Activated CD8-positive, alpha-beta memory T cell treated with anti-CD3 and anti-CD28 coated beads, Interleukin-2, amount 10 ng/mL, durations not matched to agents 7 days and 5 days (primary cell): ENCODE results near the gene CLPTM1L. TPM values are rescaled to one million over a fixed set of nuclear protein-coding genes. Genes with fewer than 3 reads are reported as not detected.

Source experiments
- ATAC-seq: fragments of 150-1000 bp; cut with Tn5 transposase; one replicate; pipeline ENCODE4 v1.10.0; 2021; ENCODE audit warnings: moderate library complexity
- CTCF ChIA-PET: fragments of 350-600 bp; sonication (Branson Sonifier 250); formaldehyde crosslinking; loops from one replicate; lab custom pipeline; 2021; ENCODE audit warnings: antibody characterized with exemption; lab: Charles Lee
- DNase-seq: peaks from one replicate; pipeline ENCODE4 v3.0.0-alpha.2; 2020
- H3K27ac Mint-ChIP-seq: one replicate; pipeline ENCODE4 v1.8.0; 2021; ENCODE audit warnings: mild to moderate bottlenecking, mixed read lengths
- H3K27me3 Mint-ChIP-seq: one replicate; pipeline ENCODE4 v1.8.0; 2021; ENCODE audit warnings: mixed read lengths
- H3K36me3 Mint-ChIP-seq: one replicate; pipeline ENCODE4 v1.8.0; 2021; ENCODE audit warnings: mild to moderate bottlenecking, mixed read lengths
- H3K4me1 Mint-ChIP-seq: one replicate; pipeline ENCODE4 v1.8.0; 2021; ENCODE audit warnings: mixed read lengths
- H3K4me3 Mint-ChIP-seq: one replicate; pipeline ENCODE4 v1.8.0; 2021; ENCODE audit warnings: mild to moderate bottlenecking, moderate library complexity, mixed read lengths
- H3K9me3 Mint-ChIP-seq: one replicate; pipeline ENCODE4 v1.8.0; 2022; ENCODE audit warnings: low read depth, mixed read lengths
- total RNA-seq, 2 experiments: library from RNA; stranded (reverse); gene quantifications; one replicate each; pipeline ENCODE4 v1.2.3, GENCODE V29; 2021

The CLPTM1L gene
- 100 to 1,000 TPM; 107 to 115 TPM for total RNA-seq

GRCh38 chr5:1344975-1345838, at the start of gene CLPTM1L:
CLPTM1L (minus strand) TSS chr5:1345099; CDS start chr5:1344841, 258 bp downstream.
- peak within 1 kb of the TSS; percentile 83 for H3K4me3 Mint-ChIP-seq
- H3K9me3 Mint-ChIP-seq: no peaks in the 10 kb centered on the region
- ATAC-seq (peak; percentile 96), DNase-seq (peak; percentile 90)
- CTCF ChIA-PET: interaction anchor here (1.1 to 2.4 kb wide), 5 partner anchors 13 to 299 kb away, joined by 3 to 13 read pairs (median 4); no protein-coding TSS in a partner anchor
- peaks cover 33% of the 10 kb centered on the region for H3K4me1 Mint-ChIP-seq
- H3K27me3 Mint-ChIP-seq: peaks cover 2% of the 10 kb centered on the region
- H3K36me3 Mint-ChIP-seq: peaks cover 21% of the 10 kb centered on the region
- peak within 1 kb of the TSS; percentile 80 for H3K27ac Mint-ChIP-seq

- CTCF ChIA-PET: no interaction called here
- no peak overlapping the region for H3K4me3 Mint-ChIP-seq
- peaks cover 11% of the 10 kb centered on the region for H3K27me3 Mint-ChIP-seq
- ATAC-seq (no peak), DNase-seq (no peak)
- no peak overlapping the region for H3K27ac Mint-ChIP-seq
- H3K9me3 Mint-ChIP-seq: no peaks in the 10 kb centered on the region
- no peaks in the 10 kb centered on the region for H3K4me1 Mint-ChIP-seq
- H3K36me3 Mint-ChIP-seq: no peaks in the 10 kb centered on the region
Measured at GRCh38 chr5:1393571-1394501, 48.9 kb upstream of the CLPTM1L start.

GRCh38 chr5:1392801-1393565, 48.1 kb upstream of the CLPTM1L start:
- H3K4me1 Mint-ChIP-seq: no peaks in the 10 kb centered on the region
- H3K9me3 Mint-ChIP-seq: no peaks in the 10 kb centered on the region
- H3K27ac Mint-ChIP-seq: no peak overlapping the region
- ATAC-seq (no peak), DNase-seq (no peak)
- no peak overlapping the region for H3K4me3 Mint-ChIP-seq
- peaks cover 9% of the 10 kb centered on the region for H3K27me3 Mint-ChIP-seq
- H3K36me3 Mint-ChIP-seq: no peaks in the 10 kb centered on the region
- CTCF ChIA-PET: no interaction called here

- ATAC-seq: no peak
- no peak overlapping the region for H3K27ac Mint-ChIP-seq
- DNase-seq: no peak
- no peaks in the 10 kb centered on the region for H3K9me3 Mint-ChIP-seq
- H3K36me3 Mint-ChIP-seq: no peaks in the 10 kb centered on the region
- CTCF ChIA-PET: no interaction called here
- peaks cover 5% of the 10 kb centered on the region for H3K27me3 Mint-ChIP-seq
- no peaks in the 10 kb centered on the region for H3K4me1 Mint-ChIP-seq
- H3K4me3 Mint-ChIP-seq: no peak overlapping the region
Measured at GRCh38 chr5:1392261-1392660, 47.4 kb upstream of the CLPTM1L start.

GRCh38 chr5:1391691-1392090, 46.8 kb upstream of the CLPTM1L start:
- no peaks in the 10 kb centered on the region for H3K9me3 Mint-ChIP-seq
- peaks cover 4% of the 10 kb centered on the region for H3K4me1 Mint-ChIP-seq
- no peaks in the 10 kb centered on the region for H3K36me3 Mint-ChIP-seq
- CTCF ChIA-PET: interaction anchor here (1.7 kb wide), 1 partner anchor 11 kb away, joined by 6 read pairs; no protein-coding TSS in a partner anchor
- H3K4me3 Mint-ChIP-seq: no peak overlapping the region
- no peak overlapping the region for H3K27ac Mint-ChIP-seq
- peaks cover 5% of the 10 kb centered on the region for H3K27me3 Mint-ChIP-seq
- ATAC-seq (no peak), DNase-seq (no peak)

- DNase-seq: no peak
- CTCF ChIA-PET: interaction anchor here (1.7 kb wide), 1 partner anchor 11 kb away, joined by 6 read pairs; no protein-coding TSS in a partner anchor
- peaks cover 5% of the 10 kb centered on the region for H3K27me3 Mint-ChIP-seq
- no peak for ATAC-seq
- H3K27ac Mint-ChIP-seq: no peak overlapping the region
- no peaks in the 10 kb centered on the region for H3K9me3 Mint-ChIP-seq
- no peaks in the 10 kb centered on the region for H3K36me3 Mint-ChIP-seq
- peaks cover 9% of the 10 kb centered on the region for H3K4me1 Mint-ChIP-seq
- H3K4me3 Mint-ChIP-seq: no peak overlapping the region
Measured at GRCh38 chr5:1390861-1391600, 46.1 kb upstream of the CLPTM1L start.

GRCh38 chr5:1390333-1390732, 45.4 kb upstream of the CLPTM1L start:
- Mint-ChIP-seq H3K4me1 (peaks cover 12% of the 10 kb centered on the region), H3K4me3 (no peak overlapping the region), H3K27me3 (peaks cover 5% of the 10 kb centered on the region), H3K9me3 (no peaks in the 10 kb centered on the region), H3K36me3 (no peaks in the 10 kb centered on the region), H3K27ac (no peak overlapping the region)
- ATAC-seq (no peak), DNase-seq (no peak)
- CTCF ChIA-PET: interaction anchor here (1.7 kb wide), 1 partner anchor 10 kb away, joined by 6 read pairs; no protein-coding TSS in a partner anchor

- DNase-seq (no peak), ATAC-seq (no peak)
- peaks cover 14% of the 10 kb centered on the region for H3K4me1 Mint-ChIP-seq
- H3K27me3 Mint-ChIP-seq: peaks cover 3% of the 10 kb centered on the region
- no peak overlapping the region for H3K27ac Mint-ChIP-seq
- H3K4me3 Mint-ChIP-seq: no peak overlapping the region
- H3K36me3 Mint-ChIP-seq: no peaks in the 10 kb centered on the region
- CTCF ChIA-PET: no interaction called here
- no peaks in the 10 kb centered on the region for H3K9me3 Mint-ChIP-seq
Measured at GRCh38 chr5:1388383-1388967, 43.6 kb upstream of the CLPTM1L start.

- ATAC-seq (no peak), DNase-seq (no peak)
- Mint-ChIP-seq H3K4me1 (peaks cover 14% of the 10 kb centered on the region), H3K36me3 (no peaks in the 10 kb centered on the region), H3K9me3 (no peaks in the 10 kb centered on the region), H3K27ac (no peak overlapping the region), H3K27me3 (peaks cover 3% of the 10 kb centered on the region), H3K4me3 (no peak overlapping the region)
- CTCF ChIA-PET: no interaction called here
Measured at GRCh38 chr5:1387876-1388275, 43.0 kb upstream of the CLPTM1L start.

- CTCF ChIA-PET: interaction anchor here (0.8 kb wide), 1 partner anchor 257 kb away, joined by 3 read pairs; no protein-coding TSS in a partner anchor
- Mint-ChIP-seq H3K4me1 (peaks cover 14% of the 10 kb centered on the region), H3K4me3 (peak overlapping the region; percentile 89), H3K9me3 (no peaks in the 10 kb centered on the region), H3K27me3 (peaks cover 3% of the 10 kb centered on the region), H3K27ac (peak overlapping the region; percentile 96), H3K36me3 (no peaks in the 10 kb centered on the region)
- no peak for ATAC-seq
- DNase-seq: no peak
Measured at GRCh38 chr5:1387059-1387755, 42.3 kb upstream of the CLPTM1L start.

GRCh38 chr5:1386274-1386717, 41.4 kb upstream of the CLPTM1L start:
- peak; percentile 83 for DNase-seq
- H3K9me3 Mint-ChIP-seq: no peaks in the 10 kb centered on the region
- ATAC-seq: peak; percentile 78
- no peaks in the 10 kb centered on the region for H3K36me3 Mint-ChIP-seq
- peak overlapping the region; percentile 96 for H3K27ac Mint-ChIP-seq
- H3K4me1 Mint-ChIP-seq: peaks cover 18% of the 10 kb centered on the region
- CTCF ChIA-PET: interaction anchor here (0.8 to 1.6 kb wide), 2 partner anchors 74 to 258 kb away, joined by 6 to 7 read pairs; no protein-coding TSS in a partner anchor
- peaks cover 3% of the 10 kb centered on the region for H3K27me3 Mint-ChIP-seq
- H3K4me3 Mint-ChIP-seq: peak overlapping the region; percentile 89
